GM12878 (cell line): ENCODE measurements around the gene CMYA5. TPM values are rescaled to one million over a fixed set of nuclear protein-coding genes. Genes with fewer than 3 reads are reported as not detected.

Source experiments
- ATAC-seq: fragments of 200-7000 bp; cut with Tn5 transposase; 3 replicates; pipeline ENCODE4 v1.9.1; 2020; ENCODE audit warnings: mild to moderate bottlenecking, moderate library complexity
- BruUV-seq: library from RNA; stranded (reverse); fragments of 400-500 nt; replicated peaks from 2 replicates; lab custom pipeline; 2021; lab: Mats Ljungman, UMichigan
- CTCF ChIA-PET: fragments of 300-600 bp; sonication (Branson Sonifier 250); formaldehyde crosslinking; extraction: SDS; loops from one replicate; lab custom pipeline; 2021; ENCODE audit warnings: inconsistent platforms; lab: Yijun Ruan, JAX
- POLR2A ChIA-PET: fragments of 350-600 bp; formaldehyde crosslinking; extraction: SDS; loops from one replicate; lab custom pipeline; 2021; ENCODE audit warnings: inconsistent platforms; lab: Charles Lee
- RAD21 ChIA-PET: fragments of 300-600 bp; sonication (Branson Sonifier 250); formaldehyde crosslinking; loops from one replicate; lab custom pipeline; 2023; ENCODE audit warnings: antibody characterized with exemption; ENCODE audit not compliant: unreplicated experiment; lab: Charles Lee
- SMC1A ChIA-PET: fragments of 300-600 bp; sonication (Branson Sonifier 250); formaldehyde crosslinking; loops from one replicate; lab custom pipeline; 2023; ENCODE audit not compliant: unreplicated experiment, uncharacterized antibody; lab: Charles Lee
- DNase-seq: peaks from one replicate; pipeline ENCODE4 v3.0.0-alpha.2; 2011; ENCODE audit warnings: low read depth, low spot score
- FAIRE-seq: peaks from 3 replicates; lab custom pipeline; 2011; peaks lifted over from hg19 to GRCh38; lab: Jason Lieb, UNC
- H2AFZ ChIP-seq: 2 replicates; pipeline ENCODE4 v1.6.0; 2011; ENCODE audit warnings: low read depth, low read length, control low read depth; ENCODE audit not compliant: control insufficient read depth
- H3K27ac ChIP-seq: 2 replicates; pipeline ENCODE4 v1.5.1; 2011; ENCODE audit warnings: control low read depth; ENCODE audit not compliant: control insufficient read depth, insufficient read depth
- H3K27me3 ChIP-seq, 2 experiments: replicated peaks in 1 of 2; 2 replicates each; pipeline versions ENCODE4 v1.6.0 to v1.6.1; 2011; ENCODE audit warnings: low read length in 1 of 2; ENCODE audit not compliant: control insufficient read depth in 2 of 2, insufficient read depth in 2 of 2
- H3K36me3 ChIP-seq, 2 experiments: 2 replicates each; pipeline ENCODE4 v1.5.1; 2011; ENCODE audit warnings: low read length in 1 of 2; ENCODE audit not compliant: control insufficient read depth in 2 of 2, insufficient read depth in 2 of 2
- H3K4me1 ChIP-seq: 2 replicates; pipeline ENCODE4 v1.6.1; 2011; ENCODE audit warnings: mild to moderate bottlenecking, low read length, moderate library complexity, mixed read lengths; ENCODE audit not compliant: control insufficient read depth, insufficient read depth
- H3K4me2 ChIP-seq: 2 replicates; pipeline ENCODE4 v1.6.0; 2011; ENCODE audit warnings: control low read depth; ENCODE audit not compliant: control insufficient read depth, insufficient read depth
- H3K4me3 ChIP-seq: fragments of 200-600 bp; sonication (generic); 2 replicates; pipeline ENCODE4 v1.5.1; 2016
- H3K79me2 ChIP-seq: 2 replicates; pipeline ENCODE4 v1.6.0; 2011; ENCODE audit warnings: low read length; ENCODE audit not compliant: control insufficient read depth, insufficient read depth
- H3K9ac ChIP-seq: 2 replicates; pipeline ENCODE4 v1.8.0; 2011; ENCODE audit warnings: low read length, control low read depth, mixed read lengths; ENCODE audit not compliant: control insufficient read depth, insufficient read depth
- H3K9me3 ChIP-seq: replicated peaks from 3 replicates; pipeline ENCODE4 v1.5.1; 2011; ENCODE audit warnings: mild to moderate bottlenecking, low read length; ENCODE audit not compliant: control insufficient read depth, insufficient read depth
- H4K20me1 ChIP-seq: 2 replicates; pipeline ENCODE4 v1.6.0; 2011; ENCODE audit not compliant: control insufficient read depth, insufficient read depth
- CBX5 ChIP-seq: sonication (generic); IDR thresholded peaks from 2 replicates; pipeline ENCODE4 v1.6.1; 2016; ENCODE audit warnings: low read depth, moderate library complexity, mild to moderate bottlenecking, inconsistent platforms
- E4F1 ChIP-seq: fragments of 450-650 bp; IDR thresholded peaks from 2 replicates; pipeline ENCODE4 v1.6.1; 2018; ENCODE audit warnings: borderline replicate concordance, mild to moderate bottlenecking; ENCODE audit not compliant: partially characterized antibody
- GATAD2B ChIP-seq: fragments of 450-650 bp; conservative IDR thresholded peaks from 2 replicates; pipeline ENCODE4 v1.6.1; 2017; ENCODE audit warnings: low read depth, mild to moderate bottlenecking, moderate library complexity
- SMAD1 ChIP-seq: fragments of 450-650 bp; IDR thresholded peaks from 2 replicates; pipeline ENCODE4 v1.6.1; 2018; ENCODE audit warnings: mild to moderate bottlenecking, low read depth; ENCODE audit not compliant: partially characterized antibody
- SPI1 ChIP-seq: IDR thresholded peaks from 2 replicates; pipeline ENCODE4 v1.6.1; 2011; ENCODE audit warnings: low read depth, mild to moderate bottlenecking, low read length, moderate library complexity, borderline replicate concordance; ENCODE audit not compliant: insufficient read depth
- ZSCAN29 ChIP-seq: fragments of 450-650 bp; IDR thresholded peaks from 2 replicates; pipeline ENCODE4 v1.6.1; 2017; ENCODE audit warnings: mild to moderate bottlenecking, moderate library complexity
- WGBS: methylation state at CpG from one replicate; pipeline ENCODE4 v1.1.6; 2016; ENCODE audit warnings: low lambda C conversion rate; ENCODE audit not compliant: insufficient replicate concordance, insufficient coverage; ENCODE audit errors: missing lambda C conversion rate; 5-methylcytosine and 5-hydroxymethylcytosine counted together
- in situ Hi-C: fragments of 300-500 bp; cut with MboI; formaldehyde crosslinking; loops from 9 replicates; pipeline ENCODE4 v1.14.3; 2018; ENCODE audit warnings: mixed read lengths
- intact Hi-C: fragments of 100-400 bp; cut with micrococcal nuclease; formaldehyde crosslinking; loops from one replicate; pipeline ENCODE4 v1.14.2; 2022; ENCODE audit not compliant: unreplicated experiment
- polyA plus RNA-seq, 11 experiments: library from polyadenylated mRNA; depleted of rRNA in 4 of 11; unstranded in 6 of 11; stranded (reverse) in 5 of 11; fragments of >200 nt; fragmentation: Nextera tagmentation in 4 of 11; fragmentation: Illumina TruSeq in 1 of 11; extraction: Ambion mirVana in 4 of 11; extraction: Trizol in 1 of 11; gene quantifications; 1 replicate in 1 of 11; 2 replicates in 10 of 11; pipeline versions ENCODE4 v1.2.1 to v1.2.3, GENCODE V29; 2011 to 2016; ENCODE audit warnings: inconsistent platforms in 2 of 11, missing spikeins in 2 of 11, low read depth in 1 of 11
- total RNA-seq, 4 experiments: library from RNA; depleted of rRNA in 3 of 4; stranded (reverse); fragments of >200 nt in 3 of 4; fragmentation: Illumina TruSeq in 1 of 4; extraction: Trizol in 1 of 4; gene quantifications; 2 replicates each; pipeline versions ENCODE4 v1.2.1 to v1.2.3, GENCODE V29; 2013 to 2021
- TF ChIP-seq, protein P1 (sequence below): fragments of 450-650 bp; formaldehyde crosslinking; IDR thresholded peaks from 2 replicates; pipeline ENCODE4 v1.4.0; 2022; ENCODE audit warnings: mild to moderate bottlenecking, moderate library complexity
- TF ChIP-seq, protein P2 (sequence below): IDR thresholded peaks from 2 replicates; pipeline ENCODE4 v1.6.1; 2012; ENCODE audit warnings: low read depth, low read length, improper control_type of control experiment
- TF ChIP-seq, protein P3 (sequence below): fragments of 450-650 bp; IDR thresholded peaks from 2 replicates; pipeline ENCODE4 v1.6.1; 2017; ENCODE audit warnings: antibody characterized with exemption, mild to moderate bottlenecking, moderate library complexity

CMYA5 gene
- total and polyA plus RNA-seq, 10 of the 15 experiments (the other 5 are each of a cell fraction or from before 2014, with no cell fraction given) = 0.01 to 0.34 (median 0.16) TPM; not detected in 1

- no peak for TF ChIP-seq SPI1
- no peak for TF ChIP-seq E4F1
- no peak for TF ChIP-seq ZSCAN29
These were observed 4.5 kb downstream of the CMYA5 start (continued) for GRCh38 chr5:79694183-79694582.

DNA sequence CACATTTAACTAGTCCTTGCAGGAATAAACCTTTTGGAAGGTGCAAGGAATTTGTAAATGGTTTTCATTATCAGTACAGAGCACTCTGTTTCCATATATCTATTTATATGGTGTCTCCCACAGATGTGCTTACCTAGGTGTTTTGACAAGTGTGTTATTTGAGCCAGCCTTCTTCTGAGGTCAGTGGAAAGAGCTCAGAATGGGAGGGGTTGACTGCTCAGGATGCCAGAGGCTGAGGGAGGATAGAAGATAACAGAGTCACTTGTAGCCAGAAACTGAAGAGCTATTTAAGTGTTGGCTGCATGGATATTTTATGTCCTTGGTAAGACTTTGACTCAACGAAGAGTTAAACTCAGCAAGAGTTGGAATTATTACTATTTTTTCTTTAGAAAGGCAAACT, 5.0 kb downstream of the CMYA5 start:
- POLR2A ChIA-PET = no interaction called here
- intact Hi-C loops = no loop called here
- no peak overlapping the region for H2AFZ ChIP-seq
- no TSS peak for BruUV-seq
- H4K20me1 ChIP-seq = no peaks in the 10 kb centered on the region
- WGBS = 100% methylated on average over 1 of the region's 1 CpG
- no peak overlapping the region for H3K4me3 ChIP-seq
- DNase-seq (no peak), ATAC-seq (no peak), FAIRE-seq (peak; percentile 41)
- no peaks in the 10 kb centered on the region for H3K27me3 ChIP-seq
- CTCF ChIA-PET = interaction anchor here (1.3 kb wide), 1 partner anchor 389 kb away, joined by 5 read pairs; no protein-coding TSS in a partner anchor
- no peak overlapping the region for H3K4me2 ChIP-seq
- no peaks in the 10 kb centered on the region for H3K79me2 ChIP-seq
- H3K9me3 ChIP-seq = no peaks in the 10 kb centered on the region
- no peak overlapping the region for H3K27ac ChIP-seq
- H3K4me1 ChIP-seq = peaks cover 15% of the 10 kb centered on the region
- no peaks in the 10 kb centered on the region for H3K36me3 ChIP-seq
- H3K9ac ChIP-seq = no peak overlapping the region
- SMC1A ChIA-PET = interaction anchor here (0.6 to 0.7 kb wide), 2 partner anchors 14 to 123 kb away, joined by 3 read pairs; no protein-coding TSS in a partner anchor
- RAD21 ChIA-PET = no interaction called here
- in situ Hi-C loops = no loop called here
- TF ChIP-seq, protein P1, sequence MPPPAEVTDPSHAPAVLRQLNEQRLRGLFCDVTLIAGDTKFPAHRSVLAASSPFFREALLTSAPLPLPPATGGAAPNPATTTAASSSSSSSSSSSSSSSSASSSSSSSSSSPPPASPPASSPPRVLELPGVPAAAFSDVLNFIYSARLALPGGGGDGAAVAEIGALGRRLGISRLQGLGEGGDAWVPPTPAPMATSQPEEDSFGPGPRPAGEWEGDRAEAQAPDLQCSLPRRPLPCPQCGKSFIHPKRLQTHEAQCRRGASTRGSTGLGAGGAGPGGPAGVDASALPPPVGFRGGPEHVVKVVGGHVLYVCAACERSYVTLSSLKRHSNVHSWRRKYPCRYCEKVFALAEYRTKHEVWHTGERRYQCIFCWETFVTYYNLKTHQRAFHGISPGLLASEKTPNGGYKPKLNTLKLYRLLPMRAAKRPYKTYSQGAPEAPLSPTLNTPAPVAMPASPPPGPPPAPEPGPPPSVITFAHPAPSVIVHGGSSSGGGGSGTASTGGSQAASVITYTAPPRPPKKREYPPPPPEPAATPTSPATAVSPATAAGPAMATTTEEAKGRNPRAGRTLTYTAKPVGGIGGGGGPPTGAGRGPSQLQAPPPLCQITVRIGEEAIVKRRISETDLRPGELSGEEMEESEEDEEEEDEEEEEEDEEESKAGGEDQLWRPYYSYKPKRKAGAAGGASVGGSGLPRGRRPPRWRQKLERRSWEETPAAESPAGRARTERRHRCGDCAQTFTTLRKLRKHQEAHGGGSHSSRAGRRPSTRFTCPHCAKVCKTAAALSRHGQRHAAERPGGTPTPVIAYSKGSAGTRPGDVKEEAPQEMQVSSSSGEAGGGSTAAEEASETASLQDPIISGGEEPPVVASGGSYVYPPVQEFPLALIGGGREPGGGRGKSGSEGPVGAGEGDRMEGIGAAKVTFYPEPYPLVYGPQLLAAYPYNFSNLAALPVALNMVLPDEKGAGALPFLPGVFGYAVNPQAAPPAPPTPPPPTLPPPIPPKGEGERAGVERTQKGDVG (CRISPR knock-in tag) = no peak
- TF ChIP-seq CBX5 (no peak), SMAD1 (no peak), GATAD2B (no peak)
- TF ChIP-seq, protein P2, sequence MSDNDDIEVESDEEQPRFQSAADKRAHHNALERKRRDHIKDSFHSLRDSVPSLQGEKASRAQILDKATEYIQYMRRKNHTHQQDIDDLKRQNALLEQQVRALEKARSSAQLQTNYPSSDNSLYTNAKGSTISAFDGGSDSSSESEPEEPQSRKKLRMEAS = no peak
- TF ChIP-seq, protein P3, sequence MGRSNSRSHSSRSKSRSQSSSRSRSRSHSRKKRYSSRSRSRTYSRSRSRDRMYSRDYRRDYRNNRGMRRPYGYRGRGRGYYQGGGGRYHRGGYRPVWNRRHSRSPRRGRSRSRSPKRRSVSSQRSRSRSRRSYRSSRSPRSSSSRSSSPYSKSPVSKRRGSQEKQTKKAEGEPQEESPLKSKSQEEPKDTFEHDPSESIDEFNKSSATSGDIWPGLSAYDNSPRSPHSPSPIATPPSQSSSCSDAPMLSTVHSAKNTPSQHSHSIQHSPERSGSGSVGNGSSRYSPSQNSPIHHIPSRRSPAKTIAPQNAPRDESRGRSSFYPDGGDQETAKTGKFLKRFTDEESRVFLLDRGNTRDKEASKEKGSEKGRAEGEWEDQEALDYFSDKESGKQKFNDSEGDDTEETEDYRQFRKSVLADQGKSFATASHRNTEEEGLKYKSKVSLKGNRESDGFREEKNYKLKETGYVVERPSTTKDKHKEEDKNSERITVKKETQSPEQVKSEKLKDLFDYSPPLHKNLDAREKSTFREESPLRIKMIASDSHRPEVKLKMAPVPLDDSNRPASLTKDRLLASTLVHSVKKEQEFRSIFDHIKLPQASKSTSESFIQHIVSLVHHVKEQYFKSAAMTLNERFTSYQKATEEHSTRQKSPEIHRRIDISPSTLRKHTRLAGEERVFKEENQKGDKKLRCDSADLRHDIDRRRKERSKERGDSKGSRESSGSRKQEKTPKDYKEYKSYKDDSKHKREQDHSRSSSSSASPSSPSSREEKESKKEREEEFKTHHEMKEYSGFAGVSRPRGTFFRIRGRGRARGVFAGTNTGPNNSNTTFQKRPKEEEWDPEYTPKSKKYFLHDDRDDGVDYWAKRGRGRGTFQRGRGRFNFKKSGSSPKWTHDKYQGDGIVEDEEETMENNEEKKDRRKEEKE = no peak
